Ureter (tissue), 1 donor: Measurements from ENCODE around the gene CD58. TPM values are rescaled to one million over a fixed set of nuclear protein-coding genes. Genes with fewer than 3 reads are reported as not detected.

Experiments used
- DNase-seq: peaks from one replicate; pipeline ENCODE4 v3.0.0-alpha.2; 2020; ENCODE audit warnings: low spot score
- total RNA-seq: library from RNA; stranded (reverse); gene quantifications from one replicate; pipeline ENCODE4 v1.2.4, GENCODE V29; 2023
- donor health status: DM: yes; HTN: yes; CAD: no.

CD58 gene
- total RNA-seq, 1 donor from 2014 or later, result 24.5 TPM

GRCh38 chr1:116472431-116472961, 98.3 kb downstream of the CD58 start:
- no peak for DNase-seq

- no peak for DNase-seq
These were observed 99.6 kb downstream of the CD58 start for GRCh38 chr1:116471241-116471640.

- no peak for DNase-seq
These were observed 100.2 kb downstream of the CD58 start for GRCh38 chr1:116470671-116471070.

- no peak for DNase-seq
These were observed 103.8 kb downstream of the CD58 start for GRCh38 chr1:116466810-116467557.

GRCh38 chr1:116465845-116466685, 104.8 kb downstream of the CD58 start:
- DNase-seq, result no peak

GRCh38 chr1:116465477-116465844, 105.4 kb downstream of the CD58 start:
- DNase-seq, result no peak

Other genes with a start within 250 kb of the CD58 start
- 322 TPM for gene ATP1A1, start 197.8 kb downstream of the CD58 start, total RNA-seq
- gene IGSF3, start 96.7 kb upstream of the CD58 start, total RNA-seq, result 31.1 TPM
- gene CD2, start 183.4 kb upstream of the CD58 start, total RNA-seq, result 7.1 TPM